ENCODE data around the gene CMTM1. TPM values are rescaled to one million over a fixed set of nuclear protein-coding genes. Genes with fewer than 3 reads are reported as not detected.

Gene CMTM1
- total RNA-seq, 1 experiment from 2014 or later: 7.1 TPM

DNA sequence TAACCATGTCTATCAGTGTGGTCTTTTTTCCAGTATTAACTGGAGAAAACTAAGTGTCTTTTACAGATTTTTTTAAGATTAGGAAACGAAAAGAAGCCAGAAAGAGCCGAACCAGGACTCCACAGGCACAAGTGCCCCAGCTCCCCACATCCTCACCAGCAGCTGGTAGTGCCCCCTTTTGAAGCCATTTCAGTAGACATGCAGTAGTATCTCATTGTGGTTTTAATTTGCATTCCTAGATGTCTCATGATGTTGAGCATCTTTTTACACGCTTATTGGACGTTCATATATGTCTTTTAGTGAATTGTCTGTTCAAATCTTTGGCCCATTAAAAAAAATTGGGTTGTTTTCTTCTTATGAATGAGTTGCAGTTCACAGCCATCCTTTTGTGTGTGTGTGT is 33.5 kb downstream of the CMTM1 start:
- DNase-seq (ENCODE audit: low read depth, low spot score): no peak
- intact Hi-C loops (cut with micrococcal nuclease; ENCODE audit: unreplicated experiment) (loop anchor here (10.0 kb wide), 1 partner anchor 195 kb away; no protein-coding TSS in a partner anchor), in situ Hi-C loops (cut with HindIII; ENCODE audit: low pct_unique_long_range_greater_than_20kb, low sequenced_read_pairs) (no loop called here)
- no peak overlapping the region for H3K27ac ChIP-seq (ENCODE audit: low read length)
- H3K27me3 ChIP-seq (ENCODE audit: control insufficient read depth, insufficient read depth, low read length): no peaks in the 10 kb centered on the region
- ChIA-PET POLR2A (interaction anchor here (0.7 kb wide), 1 partner anchor 1760 kb away, joined by 3 read pairs; no protein-coding TSS in a partner anchor), CTCF (no interaction called here)
- H3K36me3 ChIP-seq (ENCODE audit: control insufficient read depth, insufficient read depth, low read length): no peaks in the 10 kb centered on the region
- H3K4me1 ChIP-seq (ENCODE audit: control insufficient read depth, insufficient read depth, low read length): 0 out of 2 replicates have a peak, but pooled peaks cover 2% of the 10 kb centered on the region
- H3K4me3 ChIP-seq (ENCODE audit: low read depth in 2 of 2, low read length in 2 of 2): no peak overlapping the region
- no TSS peak for BruUV-seq (replicated peaks)
- no peak for ATAC-seq
- H3K9me3 ChIP-seq (ENCODE audit: control insufficient read depth, insufficient read depth, low read depth, low read length): no peaks in the 10 kb centered on the region
- no peak for TF ChIP-seq TCF7L2 (IDR thresholded peaks at IDR 0.05; ENCODE audit: low read depth, low read length)
- no peak for TF ChIP-seq CTCF (IDR thresholded peaks at IDR 0.05)
- TF ChIP-seq, protein P1, sequence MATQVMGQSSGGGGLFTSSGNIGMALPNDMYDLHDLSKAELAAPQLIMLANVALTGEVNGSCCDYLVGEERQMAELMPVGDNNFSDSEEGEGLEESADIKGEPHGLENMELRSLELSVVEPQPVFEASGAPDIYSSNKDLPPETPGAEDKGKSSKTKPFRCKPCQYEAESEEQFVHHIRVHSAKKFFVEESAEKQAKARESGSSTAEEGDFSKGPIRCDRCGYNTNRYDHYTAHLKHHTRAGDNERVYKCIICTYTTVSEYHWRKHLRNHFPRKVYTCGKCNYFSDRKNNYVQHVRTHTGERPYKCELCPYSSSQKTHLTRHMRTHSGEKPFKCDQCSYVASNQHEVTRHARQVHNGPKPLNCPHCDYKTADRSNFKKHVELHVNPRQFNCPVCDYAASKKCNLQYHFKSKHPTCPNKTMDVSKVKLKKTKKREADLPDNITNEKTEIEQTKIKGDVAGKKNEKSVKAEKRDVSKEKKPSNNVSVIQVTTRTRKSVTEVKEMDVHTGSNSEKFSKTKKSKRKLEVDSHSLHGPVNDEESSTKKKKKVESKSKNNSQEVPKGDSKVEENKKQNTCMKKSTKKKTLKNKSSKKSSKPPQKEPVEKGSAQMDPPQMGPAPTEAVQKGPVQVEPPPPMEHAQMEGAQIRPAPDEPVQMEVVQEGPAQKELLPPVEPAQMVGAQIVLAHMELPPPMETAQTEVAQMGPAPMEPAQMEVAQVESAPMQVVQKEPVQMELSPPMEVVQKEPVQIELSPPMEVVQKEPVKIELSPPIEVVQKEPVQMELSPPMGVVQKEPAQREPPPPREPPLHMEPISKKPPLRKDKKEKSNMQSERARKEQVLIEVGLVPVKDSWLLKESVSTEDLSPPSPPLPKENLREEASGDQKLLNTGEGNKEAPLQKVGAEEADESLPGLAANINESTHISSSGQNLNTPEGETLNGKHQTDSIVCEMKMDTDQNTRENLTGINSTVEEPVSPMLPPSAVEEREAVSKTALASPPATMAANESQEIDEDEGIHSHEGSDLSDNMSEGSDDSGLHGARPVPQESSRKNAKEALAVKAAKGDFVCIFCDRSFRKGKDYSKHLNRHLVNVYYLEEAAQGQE (IDR thresholded peaks at IDR 0.05; ENCODE audit: insufficient read depth in 1 of 2, low read depth in 2 of 2, low read length in 1 of 2): no peak
- no peak for TF ChIP-seq POLR2AphosphoS5 (IDR thresholded peaks at IDR 0.05; ENCODE audit: low read depth, low read length)

DNA sequence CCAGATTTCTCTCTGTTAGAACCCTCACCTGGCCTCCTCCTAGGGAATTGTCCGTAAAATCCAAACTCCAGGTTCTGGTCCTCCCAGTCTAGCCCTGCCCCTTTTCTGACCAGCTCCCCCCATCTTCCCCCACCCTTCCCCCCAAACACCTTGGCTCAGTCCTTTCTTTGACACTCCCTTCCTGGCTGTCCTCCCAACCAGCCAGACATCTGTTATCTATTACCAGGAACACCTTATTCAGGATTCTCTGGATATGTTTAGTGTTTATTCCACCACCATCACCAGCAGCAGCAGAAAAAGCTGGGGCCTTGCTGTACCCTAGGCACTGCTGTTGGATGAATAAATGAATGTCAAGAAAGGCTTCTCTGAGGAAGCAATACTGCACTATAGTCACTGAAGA is 34.2 kb downstream of the CMTM1 start:
- intact Hi-C loops (cut with micrococcal nuclease; ENCODE audit: unreplicated experiment): loop anchor here (10.0 kb wide), 1 partner anchor 196 kb away; no protein-coding TSS in a partner anchor
- Histone ChIP-seq H3K36me3 (ENCODE audit: control insufficient read depth, insufficient read depth, low read length) (no peaks in the 10 kb centered on the region; the same call in 1 of the 2 replicates), H3K27me3 (ENCODE audit: control insufficient read depth, insufficient read depth, low read length) (no peaks in the 10 kb centered on the region), H3K4me1 (ENCODE audit: control insufficient read depth, insufficient read depth, low read length) (0 out of 2 replicates have a peak, but pooled peaks cover 2% of the 10 kb centered on the region), H3K4me3 (ENCODE audit: low read depth in 2 of 2, low read length in 2 of 2) (no peak overlapping the region), H3K9me3 (ENCODE audit: control insufficient read depth, insufficient read depth, low read depth, low read length) (no peaks in the 10 kb centered on the region), H3K27ac (ENCODE audit: low read length) (no peak overlapping the region)
- ChIA-PET CTCF (no interaction called here), POLR2A (interaction anchor here (0.7 kb wide), 1 partner anchor 1761 kb away, joined by 3 read pairs; no protein-coding TSS in a partner anchor)
- TF ChIP-seq POLR2AphosphoS5 (IDR thresholded peaks at IDR 0.05; ENCODE audit: low read depth, low read length) (no peak), SIN3A (IDR thresholded peaks at IDR 0.05; ENCODE audit: borderline replicate concordance, insufficient read depth, low read depth, low read length) (no peak), CTCF (IDR thresholded peaks at IDR 0.05) (no peak), TCF7L2 (IDR thresholded peaks at IDR 0.05; ENCODE audit: low read depth, low read length) (no peak)
- TF ChIP-seq, protein P1 (IDR thresholded peaks at IDR 0.05; ENCODE audit: insufficient read depth in 1 of 2, low read depth in 2 of 2, low read length in 1 of 2): no peak
- in situ Hi-C loops (cut with HindIII; ENCODE audit: low pct_unique_long_range_greater_than_20kb, low sequenced_read_pairs): no loop called here
- ATAC-seq (no peak), DNase-seq (ENCODE audit: low read depth, low spot score) (no peak)
- BruUV-seq (replicated peaks): no TSS peak

Data from Panc1 (cell line).